ENCODE results near the gene VPS18.

VPS18 gene

DNA sequence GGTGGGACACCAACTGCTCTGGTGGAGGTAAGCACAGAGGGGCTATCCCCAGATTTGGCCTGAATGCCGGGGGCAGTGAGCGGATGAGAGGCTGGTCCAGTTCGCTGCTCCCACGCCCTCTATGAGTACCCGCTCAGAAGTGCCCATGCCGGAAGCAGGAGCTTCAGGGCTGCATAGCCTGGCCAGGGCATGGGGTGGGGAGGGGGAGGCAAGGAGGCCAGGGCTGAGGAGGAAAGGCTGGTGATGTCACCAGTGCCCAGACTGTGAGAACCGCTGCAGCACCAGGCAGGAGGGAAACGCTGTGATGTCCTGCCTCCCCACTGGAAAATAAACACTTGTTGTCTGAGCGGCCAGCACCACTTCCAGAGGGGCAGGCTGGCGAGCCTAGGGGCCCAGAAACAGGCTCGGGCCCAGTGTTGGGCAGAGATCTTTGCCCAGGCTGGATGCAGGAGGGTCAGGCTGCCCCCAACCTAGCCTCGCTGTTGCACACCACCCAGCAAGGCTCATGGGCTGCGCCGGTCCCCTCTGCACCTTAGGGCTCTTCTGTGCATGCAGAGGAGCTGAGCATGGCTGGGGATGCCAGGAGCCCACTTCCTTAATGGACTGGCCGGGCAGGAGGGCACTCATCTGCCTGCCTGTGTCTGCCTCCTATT is 24.0 kb downstream of the VPS18 start:
- in situ Hi-C loops (cut with HindIII; ENCODE audit: low sequenced_read_pairs), result no loop called here

- in situ Hi-C loops (cut with HindIII; ENCODE audit: low sequenced_read_pairs), result no loop called here
These were observed 24.6 kb downstream of the VPS18 start for GRCh38 chr15:40918799-40919392.

- in situ Hi-C loops (cut with HindIII; ENCODE audit: low sequenced_read_pairs), result no loop called here
These were observed 27.8 kb downstream of the VPS18 start for GRCh38 chr15:40921949-40922607.

DNA sequence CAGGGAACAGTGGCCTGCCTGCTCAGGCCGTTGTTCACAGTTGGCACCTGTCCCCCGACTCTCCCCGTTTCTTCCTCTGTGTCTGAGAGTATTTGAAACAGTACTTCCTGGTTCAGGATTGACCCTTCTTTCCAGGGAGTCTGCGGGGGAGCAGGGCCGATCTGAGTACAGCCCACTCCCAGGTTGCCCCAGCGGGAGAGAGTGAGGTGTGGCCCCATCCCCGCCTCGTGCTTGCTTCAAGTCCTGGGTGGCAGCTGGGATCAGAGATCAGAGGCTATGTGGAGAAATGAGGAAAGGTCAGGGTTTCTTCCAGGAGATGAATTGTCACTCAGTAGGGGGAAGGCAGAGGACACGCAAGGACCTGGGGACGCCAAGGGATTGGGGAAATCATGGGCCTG is 28.4 kb downstream of the VPS18 start:
- in situ Hi-C loops (cut with HindIII; ENCODE audit: low sequenced_read_pairs), result no loop called here

DNA sequence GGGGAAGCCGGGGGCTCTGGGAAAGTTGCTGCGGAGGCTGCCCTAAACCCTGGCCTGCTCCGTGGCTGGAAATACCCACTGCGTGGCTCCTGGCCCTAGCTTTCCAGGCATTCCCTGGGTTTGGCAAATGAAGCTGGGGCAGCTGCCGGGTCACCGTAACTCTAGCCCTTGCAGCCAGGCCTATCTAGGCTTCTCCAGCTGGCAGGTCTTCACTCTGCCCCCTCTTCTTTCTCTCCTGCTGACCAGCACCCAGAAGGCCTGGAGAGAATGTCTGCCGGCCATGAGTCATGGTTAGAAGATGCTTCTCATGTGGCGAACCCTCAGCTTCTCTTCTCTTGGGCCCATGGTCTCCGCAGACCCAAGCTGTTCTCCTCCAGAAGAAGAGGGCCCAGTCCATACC is 29.3 kb downstream of the VPS18 start:
- in situ Hi-C loops (cut with HindIII; ENCODE audit: low sequenced_read_pairs), result no loop called here

GRCh38 chr15:40925495-40925862 is 31.2 kb downstream of the VPS18 start:
- in situ Hi-C loops (cut with HindIII; ENCODE audit: low sequenced_read_pairs), result no loop called here

DNA sequence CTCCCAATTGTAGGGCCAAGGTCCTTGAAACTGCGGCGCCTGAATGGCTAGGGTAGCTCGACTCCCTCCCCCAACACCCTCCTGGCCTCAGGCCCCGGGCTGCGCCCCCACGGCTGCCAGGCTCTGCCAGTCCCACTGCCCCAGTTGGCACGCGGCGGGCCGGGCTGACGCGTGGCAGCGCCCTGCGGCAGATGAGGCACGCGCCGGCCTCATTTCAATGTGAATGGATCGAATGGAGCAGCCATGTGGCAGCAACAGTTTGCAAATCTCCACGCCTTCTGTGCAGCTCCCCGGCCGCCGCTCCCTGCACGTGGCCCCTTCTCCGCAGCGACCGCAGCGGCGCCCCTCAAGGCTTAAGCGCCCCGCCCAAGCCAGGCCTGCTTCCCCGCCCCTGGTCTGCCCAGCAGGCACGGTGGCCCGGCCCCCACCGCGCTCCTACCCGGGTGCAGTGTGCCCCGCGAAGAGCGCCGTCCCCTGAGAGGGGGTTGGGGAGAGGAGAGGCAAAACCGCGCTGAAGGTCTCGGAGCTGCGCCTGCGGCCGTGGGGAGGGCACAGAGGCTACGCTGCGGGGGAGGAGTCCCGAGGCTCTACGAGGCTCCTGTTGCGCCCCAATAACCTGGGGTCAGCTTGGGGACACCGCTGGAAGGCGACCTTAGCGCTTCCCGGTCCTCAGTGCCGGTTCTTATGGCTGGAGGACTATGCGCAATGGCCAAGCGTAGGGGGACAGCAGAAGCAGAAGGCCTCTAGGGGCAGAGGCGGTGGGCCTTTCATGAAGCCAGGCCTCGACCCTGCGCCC is 31.8 kb downstream of the VPS18 start:
- in situ Hi-C loops (cut with HindIII; ENCODE audit: low sequenced_read_pairs), result no loop called here

DNA sequence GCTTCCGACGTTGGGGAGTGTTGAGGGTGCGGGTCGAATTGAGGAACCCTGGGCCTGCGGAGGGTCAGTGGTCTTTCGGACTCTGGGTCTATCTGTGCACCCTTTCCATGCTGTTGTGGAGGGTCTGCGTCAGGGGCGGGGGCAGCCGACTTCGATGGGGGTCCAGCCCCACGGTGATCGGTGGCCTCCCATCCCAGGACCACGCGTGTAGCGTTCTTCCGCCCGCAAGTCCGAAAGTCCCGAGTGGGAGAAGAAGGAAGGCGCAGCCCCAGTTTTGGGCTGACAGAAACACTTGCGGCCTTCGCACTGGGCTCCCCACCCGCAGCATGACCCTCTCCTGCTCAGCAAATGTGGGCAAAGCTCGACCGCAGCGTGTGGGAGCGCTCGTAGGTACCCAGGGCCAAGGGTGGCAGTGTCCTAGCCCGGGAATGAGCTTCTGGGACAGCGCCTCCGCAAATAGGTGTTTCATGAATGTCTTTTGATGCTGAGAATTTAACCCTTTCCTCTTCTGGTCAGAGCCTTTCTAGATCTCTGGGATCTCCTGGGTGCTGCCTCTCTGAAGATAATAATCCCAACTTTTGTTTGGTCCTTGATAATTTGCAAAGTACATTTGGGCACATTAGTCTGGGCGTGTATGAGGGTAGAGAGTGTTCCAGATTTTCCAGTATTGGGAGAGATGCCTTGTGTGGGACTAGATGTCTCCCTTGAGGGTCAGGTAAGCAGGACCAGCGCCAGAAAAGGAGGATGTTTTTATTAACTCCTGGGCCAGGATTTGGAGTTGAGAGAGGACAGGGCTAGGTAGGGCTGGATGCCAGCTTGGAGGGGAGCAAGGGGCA is 32.6 kb downstream of the VPS18 start:
- in situ Hi-C loops (cut with HindIII; ENCODE audit: low sequenced_read_pairs), result no loop called here

GRCh38 chr15:40927495-40927872 is 33.2 kb downstream of the VPS18 start:
- in situ Hi-C loops (cut with HindIII; ENCODE audit: low sequenced_read_pairs), result no loop called here

DNA sequence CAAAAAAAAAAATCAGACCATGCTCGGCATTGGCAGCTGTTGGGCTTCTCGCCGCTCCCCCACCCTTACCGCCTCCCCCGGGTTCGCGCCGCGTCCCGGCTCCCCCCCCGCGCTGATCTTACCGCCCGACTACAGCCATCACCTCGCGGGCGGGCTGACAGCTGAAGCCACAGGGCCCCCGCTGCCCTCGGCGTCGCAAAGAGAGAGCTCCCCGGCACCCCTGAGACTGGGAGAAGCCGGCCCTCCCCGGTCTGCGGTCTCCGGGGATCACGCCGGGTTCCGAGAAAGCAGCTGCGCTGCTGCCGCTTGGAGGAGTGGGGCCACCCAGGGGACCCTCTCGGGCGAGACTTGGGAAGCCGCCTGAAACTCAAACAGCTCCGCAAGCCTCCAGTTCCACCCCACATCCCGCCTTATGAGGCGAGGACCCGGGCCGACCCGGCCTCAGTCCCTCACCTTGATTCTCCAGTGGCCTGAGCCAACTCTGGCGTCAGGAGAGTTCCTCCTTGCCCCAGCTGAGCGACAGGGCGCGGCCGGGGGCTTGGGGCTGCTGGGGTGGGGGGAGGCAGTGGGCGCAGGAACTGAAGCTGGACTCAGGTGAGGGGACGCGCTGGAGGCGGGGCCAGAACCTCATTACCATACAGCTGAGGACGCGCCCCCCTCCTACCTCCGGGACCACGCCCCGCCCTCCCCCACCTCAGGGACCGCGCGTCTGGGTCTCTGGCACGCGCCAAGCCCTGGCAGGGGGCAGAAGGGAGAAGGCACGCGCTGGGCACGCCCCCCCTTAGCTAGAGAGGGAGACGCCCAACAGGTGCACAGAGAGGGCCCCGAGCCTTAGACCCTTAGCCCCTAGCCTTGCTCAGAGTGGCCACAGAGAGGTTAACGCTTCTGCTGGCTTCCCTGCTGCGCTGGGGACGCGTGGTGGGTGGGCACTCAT is 33.9 kb downstream of the VPS18 start:
- in situ Hi-C loops (cut with HindIII; ENCODE audit: low sequenced_read_pairs), result no loop called here

- in situ Hi-C loops (cut with HindIII; ENCODE audit: low sequenced_read_pairs), result no loop called here
These were observed 34.8 kb downstream of the VPS18 start, which contains the start of gene DLL4 for GRCh38 chr15:40928821-40929659. Gene DLL4, plus strand, starts transcription at chr15:40929340. Its CDS starts 329 bp downstream, at chr15:40929669.

DNA sequence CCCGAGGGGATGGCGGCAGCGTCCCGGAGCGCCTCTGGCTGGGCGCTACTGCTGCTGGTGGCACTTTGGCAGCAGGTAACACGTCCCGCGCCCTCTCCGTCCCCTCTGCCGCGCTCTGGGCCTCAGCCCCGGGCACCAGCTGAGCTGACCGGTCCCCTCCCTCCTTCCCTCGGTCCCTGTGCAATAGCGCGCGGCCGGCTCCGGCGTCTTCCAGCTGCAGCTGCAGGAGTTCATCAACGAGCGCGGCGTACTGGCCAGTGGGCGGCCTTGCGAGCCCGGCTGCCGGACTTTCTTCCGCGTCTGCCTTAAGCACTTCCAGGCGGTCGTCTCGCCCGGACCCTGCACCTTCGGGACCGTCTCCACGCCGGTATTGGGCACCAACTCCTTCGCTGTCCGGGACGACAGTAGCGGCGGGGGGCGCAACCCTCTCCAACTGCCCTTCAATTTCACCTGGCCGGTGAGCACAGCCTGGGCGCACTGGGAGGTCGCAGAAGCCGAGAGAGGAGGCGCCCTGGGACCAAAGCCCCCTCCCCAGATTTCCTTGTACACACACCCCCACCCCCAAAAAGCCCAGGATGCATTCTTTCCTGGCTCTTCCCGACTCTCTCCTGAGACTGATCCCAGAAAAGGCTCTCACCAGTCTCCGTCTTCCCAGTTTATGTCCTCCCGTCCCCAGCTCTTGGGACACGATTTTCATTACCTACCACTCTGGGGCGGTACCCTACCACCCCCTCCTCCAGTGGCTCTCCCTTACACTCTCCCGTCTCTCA is 35.6 kb downstream of the VPS18 start:
- in situ Hi-C loops (cut with HindIII; ENCODE audit: low sequenced_read_pairs), result no loop called here

DNA sequence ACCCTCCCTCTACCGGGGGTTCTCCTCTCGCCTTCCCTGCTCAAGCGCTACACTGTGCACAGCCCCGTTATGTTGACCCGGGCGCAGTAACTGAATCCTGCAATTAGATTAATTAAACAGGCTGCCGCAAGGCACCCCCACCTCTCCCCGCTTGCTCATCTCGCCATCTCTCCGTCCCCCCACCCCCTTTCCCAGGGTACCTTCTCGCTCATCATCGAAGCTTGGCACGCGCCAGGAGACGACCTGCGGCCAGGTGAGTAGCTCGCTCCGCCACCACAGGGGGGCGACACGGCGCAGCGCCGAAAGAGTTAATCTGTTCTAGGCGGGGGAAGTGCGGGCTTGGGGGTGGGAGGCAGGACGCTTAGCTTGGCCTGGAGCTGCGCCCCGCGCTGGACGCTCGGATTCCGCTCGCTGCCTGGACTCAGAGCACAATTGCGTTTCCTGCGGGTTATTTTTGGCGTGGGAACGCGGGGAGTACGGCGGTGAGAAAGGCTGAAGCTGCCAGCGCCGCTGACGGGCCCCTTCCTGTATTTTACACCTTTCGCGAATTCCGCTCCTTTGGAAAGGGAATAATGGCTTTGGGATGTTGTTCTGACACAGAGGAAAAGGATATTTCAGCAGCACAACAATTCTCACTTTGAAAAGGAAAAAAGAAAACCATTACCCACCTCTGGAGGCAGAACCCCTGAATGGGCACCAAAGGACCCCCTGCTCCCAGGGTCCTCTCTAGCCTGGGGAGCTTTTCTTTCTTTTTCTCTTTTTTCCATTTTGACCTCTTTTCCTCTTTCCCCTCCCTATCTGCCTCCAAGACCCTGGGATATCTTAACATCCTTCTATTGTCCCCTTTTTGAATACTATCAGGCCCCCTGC is 36.4 kb downstream of the VPS18 start:
- in situ Hi-C loops (cut with HindIII; ENCODE audit: low sequenced_read_pairs), result no loop called here

DNA sequence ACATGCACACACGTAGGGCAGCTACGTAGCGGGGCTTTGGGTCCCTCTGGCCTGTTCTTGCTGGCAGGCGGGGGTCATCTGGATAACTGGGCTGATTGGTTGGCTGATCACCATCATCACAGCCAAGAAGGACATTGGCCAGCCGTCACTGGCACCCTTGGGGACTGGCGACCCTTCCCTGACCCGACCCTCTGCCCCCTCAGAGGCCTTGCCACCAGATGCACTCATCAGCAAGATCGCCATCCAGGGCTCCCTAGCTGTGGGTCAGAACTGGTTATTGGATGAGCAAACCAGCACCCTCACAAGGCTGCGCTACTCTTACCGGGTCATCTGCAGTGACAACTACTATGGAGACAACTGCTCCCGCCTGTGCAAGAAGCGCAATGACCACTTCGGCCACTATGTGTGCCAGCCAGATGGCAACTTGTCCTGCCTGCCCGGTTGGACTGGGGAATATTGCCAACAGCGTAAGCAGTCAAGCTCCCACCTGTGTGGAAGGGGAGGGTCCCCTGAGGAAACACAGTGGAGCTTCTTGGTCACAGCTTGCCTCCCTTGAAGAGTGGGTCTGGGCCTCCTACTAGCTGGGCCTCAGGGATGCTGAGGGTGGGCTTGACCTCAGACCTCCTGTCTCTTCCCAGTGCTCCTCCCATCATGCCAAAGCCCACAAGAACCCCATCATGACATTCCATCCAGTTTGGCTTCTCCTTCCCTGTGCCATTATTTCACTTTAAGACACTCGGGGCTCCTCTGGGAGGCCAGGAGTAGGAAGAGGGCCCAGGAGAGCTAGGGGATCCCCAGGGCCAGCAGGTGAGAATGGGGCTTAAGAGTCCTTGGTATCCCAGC is 37.3 kb downstream of the VPS18 start:
- in situ Hi-C loops (cut with HindIII; ENCODE audit: low sequenced_read_pairs), result no loop called here

- in situ Hi-C loops (cut with HindIII; ENCODE audit: low sequenced_read_pairs), result no loop called here
These were observed 37.9 kb downstream of the VPS18 start for GRCh38 chr15:40932156-40932555.
